Chondrocyte (in vitro differentiated cells): Measurements from ENCODE around the gene GLI3. TPM values are rescaled to one million over a fixed set of nuclear protein-coding genes. Genes with fewer than 3 reads are reported as not detected.
A peak's percentile ranks its signal among the peaks of the same experiment; 100 is the strongest.

ENCODE experiments used
- DNase-seq: peaks from one replicate; pipeline ENCODE4 v3.0.0; 2021; ENCODE audit warnings: mixed read lengths, low spot score
- H3K27ac Mint-ChIP-seq: one replicate; pipeline ENCODE4 v1.8.0; 2021; ENCODE audit warnings: mild to moderate bottlenecking, moderate library complexity, mixed read lengths; ENCODE audit not compliant: unreplicated experiment
- H3K27me3 Mint-ChIP-seq: 2 replicates; pipeline ENCODE4 v1.8.0; 2021; ENCODE audit warnings: low read depth, mixed read lengths
- H3K36me3 Mint-ChIP-seq: 2 replicates; pipeline ENCODE4 v1.8.0; 2021; ENCODE audit warnings: low read depth, mixed read lengths
- H3K4me1 Mint-ChIP-seq: 2 replicates; pipeline ENCODE4 v1.8.0; 2021; ENCODE audit warnings: low read depth, mild to moderate bottlenecking, mixed read lengths
- H3K4me3 Mint-ChIP-seq: one replicate; pipeline ENCODE4 v1.8.0; 2021; ENCODE audit warnings: mild to moderate bottlenecking, moderate library complexity, mixed read lengths; ENCODE audit not compliant: unreplicated experiment
- H3K9me3 Mint-ChIP-seq: 2 replicates; pipeline ENCODE4 v1.8.0; 2021; ENCODE audit warnings: low read depth, mixed read lengths
- CTCF ChIP-seq: fragments of 200-600 bp; sonication (generic); IDR thresholded peaks from 2 replicates; pipeline ENCODE4 v1.5.0; 2021; ENCODE audit warnings: antibody characterized with exemption, mild to moderate bottlenecking, moderate library complexity
- total RNA-seq: library from RNA; stranded (reverse); gene quantifications from 3 replicates; pipeline ENCODE4 v1.2.1, GENCODE V29; 2021

Gene GLI3
- total RNA-seq, 1 donor from 2014 or later: 11.7 TPM

GRCh38 chr7:42115795-42116194 lies 121.2 kb downstream of the GLI3 start:
- Mint-ChIP-seq H3K36me3 (peaks cover 1% of the 10 kb centered on the region), H3K9me3 (no peaks in the 10 kb centered on the region), H3K4me3 (no peak overlapping the region), H3K4me1 (no peaks in the 10 kb centered on the region), H3K27me3 (no peaks in the 10 kb centered on the region), H3K27ac (no peak overlapping the region)
- no peak for DNase-seq
- peak; percentile 29 for TF ChIP-seq CTCF

- H3K9me3 Mint-ChIP-seq: no peaks in the 10 kb centered on the region
- no peak overlapping the region for H3K27ac Mint-ChIP-seq
- H3K4me1 Mint-ChIP-seq: peaks cover 23% of the 10 kb centered on the region
- no peak overlapping the region for H3K4me3 Mint-ChIP-seq
- H3K27me3 Mint-ChIP-seq: no peaks in the 10 kb centered on the region
- peaks cover 1% of the 10 kb centered on the region for H3K36me3 Mint-ChIP-seq
- DNase-seq: no peak
- TF ChIP-seq CTCF: no peak
These were observed 126.7 kb downstream of the GLI3 start for GRCh38 chr7:42110333-42110732.

- H3K4me1 Mint-ChIP-seq: peaks cover 23% of the 10 kb centered on the region
- no peak overlapping the region for H3K4me3 Mint-ChIP-seq
- TF ChIP-seq CTCF: no peak
These were observed 128.0 kb downstream of the GLI3 start for GRCh38 chr7:42108803-42109528.

GRCh38 chr7:42107484-42108240 lies 129.3 kb downstream of the GLI3 start:
- Mint-ChIP-seq H3K4me3 (no peak overlapping the region), H3K9me3 (no peaks in the 10 kb centered on the region), H3K27me3 (no peaks in the 10 kb centered on the region), H3K27ac (no peak overlapping the region), H3K36me3 (no peaks in the 10 kb centered on the region), H3K4me1 (peaks cover 23% of the 10 kb centered on the region)
- DNase-seq: no peak
- TF ChIP-seq CTCF: no peak

More at GRCh38 chr7:42108803-42109528, 128.0 kb downstream of the GLI3 start:
- no peak for DNase-seq
- no peaks in the 10 kb centered on the region for H3K9me3 Mint-ChIP-seq
- H3K27me3 Mint-ChIP-seq: no peaks in the 10 kb centered on the region
- H3K27ac Mint-ChIP-seq: no peak overlapping the region
- H3K36me3 Mint-ChIP-seq: no peaks in the 10 kb centered on the region

GRCh38 chr7:42106562-42106961 lies 130.4 kb downstream of the GLI3 start:
- Mint-ChIP-seq H3K27me3 (no peaks in the 10 kb centered on the region), H3K4me3 (no peak overlapping the region), H3K4me1 (peaks cover 23% of the 10 kb centered on the region), H3K9me3 (no peaks in the 10 kb centered on the region), H3K36me3 (no peaks in the 10 kb centered on the region), H3K27ac (no peak overlapping the region)
- no peak for DNase-seq
- TF ChIP-seq CTCF: no peak
